ENCODE data around the gene SLC38A10. TPM values are rescaled to one million over a fixed set of nuclear protein-coding genes. Genes with fewer than 3 reads are reported as not detected.
"Not testable (repeated sequence)": the region's sequence is repeated elsewhere in the genome, so short reads cannot be mapped to it uniquely, and the experiment has no call there.

Gene SLC38A10
- total RNA-seq, 1 experiment from 2014 or later: 85.2 TPM

DNA sequence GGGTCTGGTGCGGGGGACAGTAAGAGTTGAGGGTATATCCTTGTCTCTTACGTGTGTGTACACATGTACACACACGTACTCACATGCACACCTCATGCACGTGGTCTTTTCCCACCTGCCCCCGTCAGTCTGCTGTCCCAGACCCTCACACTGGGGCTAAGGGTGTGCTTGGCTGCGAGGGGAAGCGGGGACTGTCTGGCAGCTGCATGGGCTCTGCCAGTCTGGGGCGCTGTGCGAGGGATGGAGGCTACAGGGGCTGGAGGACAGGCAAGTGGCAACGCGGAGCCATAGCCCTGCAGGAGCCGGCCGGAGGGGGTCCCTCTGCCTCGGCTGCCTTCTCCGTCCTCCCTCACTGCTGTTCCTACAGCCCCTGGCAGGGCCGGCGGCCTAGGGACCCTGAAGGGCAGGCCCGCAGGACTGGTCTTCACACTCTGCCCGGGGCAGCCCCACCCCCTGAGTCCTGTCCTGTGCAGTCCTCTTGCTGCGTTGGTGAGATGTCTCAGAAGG lies 20.8 kb upstream of the SLC38A10 start:
- in situ Hi-C loops (cut with HindIII; ENCODE audit: low pct_unique_long_range_greater_than_20kb, low sequenced_read_pairs): no loop called here
- DNase-seq (ENCODE audit: low read depth): no peak

GRCh38 chr17:81315129-81315884 lies 20.2 kb upstream of the SLC38A10 start:
- in situ Hi-C loops (cut with HindIII; ENCODE audit: low pct_unique_long_range_greater_than_20kb, low sequenced_read_pairs): no loop called here

GRCh38 chr17:81314398-81315081 lies 19.4 kb upstream of the SLC38A10 start:
- in situ Hi-C loops (cut with HindIII; ENCODE audit: low pct_unique_long_range_greater_than_20kb, low sequenced_read_pairs): no loop called here
- no peak for DNase-seq (ENCODE audit: low read depth)

More at GRCh38 chr17:81315129-81315884, 20.2 kb upstream of the SLC38A10 start:
- DNase-seq (ENCODE audit: low read depth): no peak

- in situ Hi-C loops (cut with HindIII; ENCODE audit: low pct_unique_long_range_greater_than_20kb, low sequenced_read_pairs): no loop called here
- no peak for DNase-seq (ENCODE audit: low read depth)
Observed at GRCh38 chr17:81313776-81314397, 18.8 kb upstream of the SLC38A10 start.

GRCh38 chr17:81312624-81313325 lies 17.7 kb upstream of the SLC38A10 start:
- in situ Hi-C loops (cut with HindIII; ENCODE audit: low pct_unique_long_range_greater_than_20kb, low sequenced_read_pairs): no loop called here
- no peak for DNase-seq (ENCODE audit: low read depth)

DNA sequence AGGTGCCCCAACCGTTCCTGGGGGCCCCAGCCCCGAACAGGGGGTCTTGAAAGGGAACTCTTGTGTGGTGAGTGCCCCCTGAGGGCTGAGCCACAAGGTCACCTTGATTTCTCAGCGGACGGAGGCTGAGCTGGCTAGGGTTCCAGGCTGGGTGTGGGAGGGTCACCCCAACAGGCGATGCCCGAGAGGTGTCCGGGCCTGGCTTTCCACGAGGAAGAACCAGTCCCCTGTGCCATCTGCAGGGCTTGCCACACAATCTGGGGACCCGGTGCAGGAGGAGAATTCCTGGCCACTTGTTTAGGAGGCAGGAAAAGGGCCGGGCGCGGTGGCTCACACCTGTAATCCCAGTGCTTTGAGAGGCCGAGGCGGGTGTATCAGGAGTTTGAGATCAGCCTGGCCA lies 16.8 kb upstream of the SLC38A10 start:
- in situ Hi-C loops (cut with HindIII; ENCODE audit: low pct_unique_long_range_greater_than_20kb, low sequenced_read_pairs): no loop called here

DNA sequence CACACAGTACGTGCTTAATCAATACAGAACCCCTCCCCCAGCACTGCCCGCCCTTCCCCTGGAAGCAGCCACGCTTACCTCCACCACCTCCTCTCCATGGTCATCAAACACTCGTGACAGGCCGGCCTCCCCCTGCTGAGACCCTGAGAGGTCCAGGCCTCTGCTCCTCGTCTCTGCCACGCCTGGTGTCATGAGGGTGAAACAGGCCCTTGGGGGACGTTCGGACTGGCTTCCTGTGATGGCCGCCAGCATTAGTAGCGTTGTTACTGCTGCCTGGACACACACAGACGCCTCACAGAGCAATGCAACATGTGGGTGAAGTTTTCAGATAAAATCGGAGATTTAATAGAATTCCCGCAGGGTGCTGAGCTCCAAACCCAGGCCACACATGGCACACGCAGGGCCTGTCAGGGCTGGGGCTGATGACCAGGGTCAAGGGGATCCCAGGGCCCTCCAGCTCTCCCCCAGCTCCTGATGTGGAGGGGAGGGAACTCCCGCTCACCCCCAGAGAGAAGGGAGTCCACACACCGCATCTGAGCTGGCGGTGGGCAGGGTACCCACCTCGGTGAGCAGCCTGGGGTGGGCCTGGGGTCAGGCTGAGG lies 15.9 kb upstream of the SLC38A10 start:
- in situ Hi-C loops (cut with HindIII; ENCODE audit: low pct_unique_long_range_greater_than_20kb, low sequenced_read_pairs): no loop called here
- no peak for DNase-seq (ENCODE audit: low read depth)

More for the DNA sequence above, 16.8 kb upstream of the SLC38A10 start:
- no peak for DNase-seq (ENCODE audit: low read depth)

DNA sequence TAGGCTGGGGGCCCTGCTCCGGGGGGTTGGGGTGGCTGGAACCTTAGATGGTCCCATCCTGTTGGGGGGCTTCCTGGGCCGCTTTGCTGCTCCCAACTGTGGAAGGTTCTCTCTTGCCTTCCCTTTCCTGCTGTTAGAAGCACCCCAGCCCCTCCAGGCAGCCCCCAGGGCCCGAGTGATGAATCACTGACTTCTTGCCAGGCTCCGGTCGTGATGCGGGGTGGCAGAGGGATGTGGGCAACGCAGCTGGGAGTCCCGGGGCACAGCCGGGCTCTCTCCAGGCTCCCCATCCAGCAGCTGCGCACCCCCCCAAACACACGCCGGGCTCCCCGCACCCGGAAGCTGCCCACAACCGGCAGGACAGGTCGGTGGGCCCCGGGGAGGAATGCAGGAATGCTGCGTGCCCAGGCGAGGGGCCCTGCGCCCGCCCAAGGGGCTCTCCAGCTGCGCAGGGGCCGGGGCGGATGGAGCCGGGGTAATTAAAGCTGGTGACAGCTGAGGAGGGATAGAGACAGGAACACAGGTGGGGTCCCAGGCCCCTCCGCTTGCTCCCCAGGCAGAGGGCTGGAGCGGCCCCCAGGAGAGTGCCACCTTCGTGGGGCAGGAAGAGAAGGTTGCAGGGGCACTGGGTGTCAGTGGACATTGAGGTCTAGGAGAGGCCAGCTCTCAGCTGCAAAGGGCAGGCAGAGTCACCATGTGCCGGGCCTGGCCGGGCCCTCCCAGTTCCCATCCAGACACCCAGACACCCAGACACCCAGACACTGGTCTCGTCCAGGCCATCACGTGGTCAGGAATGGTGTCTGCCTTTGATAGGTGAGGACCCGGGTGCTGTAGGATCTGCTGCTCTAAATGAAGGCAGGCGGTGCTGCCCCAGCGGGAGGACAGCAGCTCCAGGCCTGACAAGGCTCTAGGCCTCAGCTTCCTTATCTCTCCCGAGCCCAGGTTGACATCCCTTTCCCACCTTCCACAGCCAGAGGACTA lies 15.0 kb upstream of the SLC38A10 start:
- in situ Hi-C loops (cut with HindIII; ENCODE audit: low pct_unique_long_range_greater_than_20kb, low sequenced_read_pairs): no loop called here
- no peak for DNase-seq (ENCODE audit: low read depth)

- peak; percentile 76 for DNase-seq (ENCODE audit: low read depth)
- in situ Hi-C loops (cut with HindIII; ENCODE audit: low pct_unique_long_range_greater_than_20kb, low sequenced_read_pairs): no loop called here
Observed at GRCh38 chr17:81309140-81309858, 14.2 kb upstream of the SLC38A10 start.

- in situ Hi-C loops (cut with HindIII; ENCODE audit: low pct_unique_long_range_greater_than_20kb, low sequenced_read_pairs); DNase-seq (ENCODE audit: low read depth): not testable (repeated sequence)
Observed at GRCh38 chr17:81308784-81309139, 13.7 kb upstream of the SLC38A10 start.

DNA sequence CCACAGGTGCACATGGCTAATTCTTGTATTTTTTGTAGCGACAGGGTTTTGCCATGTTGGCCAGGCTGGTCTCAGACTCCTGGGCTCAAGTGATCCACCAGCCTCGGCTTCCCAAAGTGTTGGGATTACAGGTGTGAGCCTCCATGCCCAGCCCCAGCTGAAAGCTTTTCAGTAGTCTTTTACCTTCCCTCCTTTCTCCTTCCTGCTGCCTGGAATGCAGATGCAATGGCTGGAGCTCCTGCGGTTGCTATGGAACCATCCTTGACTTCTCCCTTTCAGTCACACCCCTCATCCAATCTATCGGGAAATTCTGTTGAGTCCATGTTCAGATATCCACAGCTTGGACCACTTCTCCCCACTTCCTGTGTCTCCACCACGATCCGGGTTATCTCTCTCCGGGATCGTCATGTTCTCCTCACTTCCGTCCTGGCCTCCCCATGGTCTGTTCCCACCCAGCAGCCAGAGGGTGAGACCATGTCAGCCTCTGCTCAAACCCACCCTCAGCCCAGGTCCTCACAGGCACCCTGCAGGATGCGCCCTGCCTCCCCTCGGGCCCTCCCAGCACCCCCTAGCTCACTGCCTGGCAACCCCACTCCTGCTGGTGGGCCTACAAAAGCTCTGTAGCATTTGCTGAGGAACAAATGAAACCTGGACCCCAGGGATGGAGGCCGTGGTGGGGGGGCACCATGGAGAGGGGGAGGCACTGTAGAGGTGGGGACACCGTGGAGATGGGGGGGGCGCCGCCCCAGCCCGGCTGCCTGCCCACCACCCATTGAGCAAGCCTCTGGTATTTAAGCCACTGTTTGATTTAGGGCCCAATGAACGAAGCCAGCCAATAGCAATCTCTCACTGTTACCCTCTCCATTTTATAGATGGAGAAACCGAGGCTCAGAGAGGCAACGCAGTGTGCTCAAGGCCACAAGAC lies 12.8 kb upstream of the SLC38A10 start:
- no peak for DNase-seq (ENCODE audit: low read depth)
- in situ Hi-C loops (cut with HindIII; ENCODE audit: low pct_unique_long_range_greater_than_20kb, low sequenced_read_pairs): no loop called here

DNA sequence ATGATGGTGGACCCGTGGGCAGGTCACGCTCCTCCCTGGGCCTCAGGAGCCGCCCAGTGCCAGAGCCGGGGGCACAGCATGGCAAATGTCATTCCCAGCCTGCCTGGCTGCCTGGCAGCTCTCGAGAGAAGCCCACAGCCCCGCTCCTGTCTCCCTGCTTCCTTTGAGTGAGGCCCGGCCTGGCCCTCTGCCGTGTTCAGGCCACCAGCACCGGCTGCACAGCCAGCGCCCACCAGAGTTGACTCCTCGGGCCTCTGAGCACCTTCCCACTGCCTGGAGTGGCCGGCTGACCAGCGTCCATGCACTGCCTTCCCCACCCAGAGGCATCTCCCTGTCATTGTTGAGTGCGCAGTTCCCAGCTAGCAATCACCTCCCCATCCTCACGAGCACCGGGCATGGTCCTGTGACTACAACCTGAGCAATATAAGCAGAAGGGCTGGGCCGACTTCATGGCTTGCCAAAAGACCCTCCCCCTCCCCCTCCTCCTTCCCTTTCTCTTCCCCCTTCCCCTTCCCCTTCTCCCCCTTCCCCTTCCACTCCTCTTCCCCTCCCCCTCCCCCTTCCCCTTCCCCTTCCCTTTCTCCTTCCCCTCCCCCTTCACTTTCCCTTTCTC lies 11.9 kb upstream of the SLC38A10 start:
- DNase-seq (ENCODE audit: low read depth): no peak
- in situ Hi-C loops (cut with HindIII; ENCODE audit: low pct_unique_long_range_greater_than_20kb, low sequenced_read_pairs): no loop called here

- in situ Hi-C loops (cut with HindIII; ENCODE audit: low pct_unique_long_range_greater_than_20kb, low sequenced_read_pairs): no loop called here
- DNase-seq (ENCODE audit: low read depth): no peak
Observed at GRCh38 chr17:81306491-81306890, 11.4 kb upstream of the SLC38A10 start.

DNA sequence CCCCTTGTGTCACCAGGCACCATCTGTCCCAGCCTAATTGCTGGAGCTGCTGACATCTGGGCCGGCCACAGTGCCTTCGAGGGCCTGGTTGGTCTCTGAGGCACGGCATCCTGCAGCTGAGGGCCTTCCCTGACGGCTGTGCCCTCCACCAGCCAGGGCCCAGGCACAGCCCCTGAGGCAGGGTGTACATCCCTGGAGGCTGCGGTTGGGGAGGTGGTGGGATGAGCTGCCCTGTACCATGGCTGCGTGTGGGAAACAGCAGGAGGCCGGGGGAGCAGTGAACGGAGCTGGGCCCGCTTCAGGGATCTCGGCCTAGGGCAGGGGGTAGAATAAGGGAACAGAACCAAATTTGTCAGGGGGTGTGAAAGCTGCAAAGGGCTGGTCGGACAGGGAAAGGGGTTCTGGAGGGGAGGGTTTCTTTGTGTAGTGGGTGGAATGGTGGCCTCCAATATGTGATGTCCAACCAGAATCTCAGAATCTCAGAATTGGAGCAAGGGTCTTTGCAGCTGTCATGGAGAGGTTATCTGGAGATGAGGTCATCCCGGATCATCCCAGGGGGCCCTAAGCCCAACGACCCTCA lies 10.0 kb upstream of the SLC38A10 start:
- in situ Hi-C loops (cut with HindIII; ENCODE audit: low pct_unique_long_range_greater_than_20kb, low sequenced_read_pairs): no loop called here
- DNase-seq (ENCODE audit: low read depth): no peak
